Measurements from ENCODE around the gene EPS15. TPM values are rescaled to one million over a fixed set of nuclear protein-coding genes. Genes with fewer than 3 reads are reported as not detected.

Gene EPS15
- total RNA-seq, 1 experiment from 2014 or later: 54.4 TPM

DNA sequence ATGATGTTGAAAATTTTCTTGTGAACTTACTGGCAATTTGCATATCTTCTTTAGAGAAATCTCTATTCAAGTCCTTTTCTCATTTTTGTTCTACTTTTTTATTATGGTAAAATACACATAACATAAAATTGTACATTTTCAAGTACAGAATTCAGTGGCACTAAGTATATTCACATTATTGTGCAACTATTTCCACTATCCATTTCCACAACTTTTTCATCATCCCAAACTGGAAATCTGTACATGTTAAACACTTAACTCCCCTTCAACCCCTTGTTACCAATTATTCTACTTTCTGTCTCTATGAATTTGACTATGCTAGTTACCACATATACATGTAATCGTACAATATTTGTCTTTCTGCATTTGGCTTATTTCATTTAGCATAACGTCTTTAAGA, 19.4 kb downstream of the EPS15 start:
- Histone ChIP-seq H3K36me3 (ENCODE audit: control insufficient read depth, insufficient read depth, low read length) (no peaks in the 10 kb centered on the region), H3K4me1 (ENCODE audit: control insufficient read depth, insufficient read depth, low read length) (no peaks in the 10 kb centered on the region; the same call in 1 of the 2 replicates), H3K27me3 (ENCODE audit: control insufficient read depth, insufficient read depth, low read length) (no peaks in the 10 kb centered on the region), H3K4me3 (ENCODE audit: low read depth in 2 of 2, low read length in 2 of 2) (no peak overlapping the region), H3K9me3 (ENCODE audit: control insufficient read depth, insufficient read depth, low read depth, low read length) (no peaks in the 10 kb centered on the region), H3K27ac (ENCODE audit: low read length) (no peak overlapping the region)
- TF ChIP-seq, protein P1, sequence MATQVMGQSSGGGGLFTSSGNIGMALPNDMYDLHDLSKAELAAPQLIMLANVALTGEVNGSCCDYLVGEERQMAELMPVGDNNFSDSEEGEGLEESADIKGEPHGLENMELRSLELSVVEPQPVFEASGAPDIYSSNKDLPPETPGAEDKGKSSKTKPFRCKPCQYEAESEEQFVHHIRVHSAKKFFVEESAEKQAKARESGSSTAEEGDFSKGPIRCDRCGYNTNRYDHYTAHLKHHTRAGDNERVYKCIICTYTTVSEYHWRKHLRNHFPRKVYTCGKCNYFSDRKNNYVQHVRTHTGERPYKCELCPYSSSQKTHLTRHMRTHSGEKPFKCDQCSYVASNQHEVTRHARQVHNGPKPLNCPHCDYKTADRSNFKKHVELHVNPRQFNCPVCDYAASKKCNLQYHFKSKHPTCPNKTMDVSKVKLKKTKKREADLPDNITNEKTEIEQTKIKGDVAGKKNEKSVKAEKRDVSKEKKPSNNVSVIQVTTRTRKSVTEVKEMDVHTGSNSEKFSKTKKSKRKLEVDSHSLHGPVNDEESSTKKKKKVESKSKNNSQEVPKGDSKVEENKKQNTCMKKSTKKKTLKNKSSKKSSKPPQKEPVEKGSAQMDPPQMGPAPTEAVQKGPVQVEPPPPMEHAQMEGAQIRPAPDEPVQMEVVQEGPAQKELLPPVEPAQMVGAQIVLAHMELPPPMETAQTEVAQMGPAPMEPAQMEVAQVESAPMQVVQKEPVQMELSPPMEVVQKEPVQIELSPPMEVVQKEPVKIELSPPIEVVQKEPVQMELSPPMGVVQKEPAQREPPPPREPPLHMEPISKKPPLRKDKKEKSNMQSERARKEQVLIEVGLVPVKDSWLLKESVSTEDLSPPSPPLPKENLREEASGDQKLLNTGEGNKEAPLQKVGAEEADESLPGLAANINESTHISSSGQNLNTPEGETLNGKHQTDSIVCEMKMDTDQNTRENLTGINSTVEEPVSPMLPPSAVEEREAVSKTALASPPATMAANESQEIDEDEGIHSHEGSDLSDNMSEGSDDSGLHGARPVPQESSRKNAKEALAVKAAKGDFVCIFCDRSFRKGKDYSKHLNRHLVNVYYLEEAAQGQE (IDR thresholded peaks at IDR 0.05; ENCODE audit: insufficient read depth in 1 of 2, low read depth in 2 of 2, low read length in 1 of 2): no peak
- TF ChIP-seq, protein P2, sequence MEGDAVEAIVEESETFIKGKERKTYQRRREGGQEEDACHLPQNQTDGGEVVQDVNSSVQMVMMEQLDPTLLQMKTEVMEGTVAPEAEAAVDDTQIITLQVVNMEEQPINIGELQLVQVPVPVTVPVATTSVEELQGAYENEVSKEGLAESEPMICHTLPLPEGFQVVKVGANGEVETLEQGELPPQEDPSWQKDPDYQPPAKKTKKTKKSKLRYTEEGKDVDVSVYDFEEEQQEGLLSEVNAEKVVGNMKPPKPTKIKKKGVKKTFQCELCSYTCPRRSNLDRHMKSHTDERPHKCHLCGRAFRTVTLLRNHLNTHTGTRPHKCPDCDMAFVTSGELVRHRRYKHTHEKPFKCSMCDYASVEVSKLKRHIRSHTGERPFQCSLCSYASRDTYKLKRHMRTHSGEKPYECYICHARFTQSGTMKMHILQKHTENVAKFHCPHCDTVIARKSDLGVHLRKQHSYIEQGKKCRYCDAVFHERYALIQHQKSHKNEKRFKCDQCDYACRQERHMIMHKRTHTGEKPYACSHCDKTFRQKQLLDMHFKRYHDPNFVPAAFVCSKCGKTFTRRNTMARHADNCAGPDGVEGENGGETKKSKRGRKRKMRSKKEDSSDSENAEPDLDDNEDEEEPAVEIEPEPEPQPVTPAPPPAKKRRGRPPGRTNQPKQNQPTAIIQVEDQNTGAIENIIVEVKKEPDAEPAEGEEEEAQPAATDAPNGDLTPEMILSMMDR (IDR thresholded peaks at IDR 0.05): no peak
- TF ChIP-seq TCF7L2 (IDR thresholded peaks at IDR 0.05; ENCODE audit: low read depth, low read length) (no peak), POLR2AphosphoS5 (IDR thresholded peaks at IDR 0.05; ENCODE audit: low read depth, low read length) (no peak), SIN3A (IDR thresholded peaks at IDR 0.05; ENCODE audit: borderline replicate concordance, insufficient read depth, low read depth, low read length) (no peak)
- ATAC-seq (no peak), DNase-seq (ENCODE audit: low read depth, low spot score) (no peak)
- intact Hi-C loops (cut with micrococcal nuclease; ENCODE audit: unreplicated experiment): no loop called here
- ChIA-PET CTCF (no interaction called here), POLR2A (no interaction called here)
- in situ Hi-C loops (cut with HindIII; ENCODE audit: low pct_unique_long_range_greater_than_20kb, low sequenced_read_pairs): no loop called here
- BruUV-seq (replicated peaks): no TSS peak

DNA sequence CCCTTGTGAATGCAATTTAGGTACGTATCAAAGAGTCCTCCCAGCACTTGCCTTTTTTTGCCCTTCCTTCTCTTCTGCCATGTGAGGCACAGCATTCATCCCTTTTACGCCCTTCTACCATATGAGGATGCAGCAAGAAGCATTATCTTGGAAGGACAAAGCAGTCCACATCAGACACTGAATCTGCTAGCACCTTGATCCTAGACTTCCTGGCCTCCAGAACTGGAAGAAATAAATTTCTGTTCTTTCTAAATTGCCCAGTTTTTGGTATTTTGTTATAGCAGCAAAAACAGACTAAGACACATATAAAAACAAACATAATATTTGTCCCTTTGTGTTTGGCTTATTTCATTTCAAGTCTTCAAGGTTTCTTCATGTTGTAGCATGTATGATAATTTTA, 20.1 kb downstream of the EPS15 start:
- no peaks in the 10 kb centered on the region; the same call in 1 of the 2 replicates for H3K4me1 ChIP-seq (ENCODE audit: control insufficient read depth, insufficient read depth, low read length)
- no peaks in the 10 kb centered on the region for H3K27me3 ChIP-seq (ENCODE audit: control insufficient read depth, insufficient read depth, low read length)
- ChIA-PET CTCF (no interaction called here), POLR2A (no interaction called here)
- no peaks in the 10 kb centered on the region for H3K9me3 ChIP-seq (ENCODE audit: control insufficient read depth, insufficient read depth, low read depth, low read length)
- TF ChIP-seq, protein P1 (IDR thresholded peaks at IDR 0.05; ENCODE audit: insufficient read depth in 1 of 2, low read depth in 2 of 2, low read length in 1 of 2): no peak
- TF ChIP-seq POLR2AphosphoS5 (IDR thresholded peaks at IDR 0.05; ENCODE audit: low read depth, low read length) (no peak), TCF7L2 (IDR thresholded peaks at IDR 0.05; ENCODE audit: low read depth, low read length) (no peak), SIN3A (IDR thresholded peaks at IDR 0.05; ENCODE audit: borderline replicate concordance, insufficient read depth, low read depth, low read length) (no peak)
- TF ChIP-seq, protein P2 (IDR thresholded peaks at IDR 0.05): no peak
- DNase-seq (ENCODE audit: low read depth, low spot score): no peak
- H3K27ac ChIP-seq (ENCODE audit: low read length): no peak overlapping the region
- no peaks in the 10 kb centered on the region for H3K36me3 ChIP-seq (ENCODE audit: control insufficient read depth, insufficient read depth, low read length)
- intact Hi-C loops (cut with micrococcal nuclease; ENCODE audit: unreplicated experiment): no loop called here
- no TSS peak for BruUV-seq (replicated peaks)
- ATAC-seq: no peak
- no peak overlapping the region for H3K4me3 ChIP-seq (ENCODE audit: low read depth in 2 of 2, low read length in 2 of 2)
- in situ Hi-C loops (cut with HindIII; ENCODE audit: low pct_unique_long_range_greater_than_20kb, low sequenced_read_pairs): no loop called here

Measured in Panc1 (cell line).